HepG2 (cell line): ENCODE results near the gene ALG11. TPM values are rescaled to one million over a fixed set of nuclear protein-coding genes. Genes with fewer than 3 reads are reported as not detected.

Source experiments
- ATAC-seq: fragments of 200-7000 bp; cut with Tn5 transposase; 3 replicates; pipeline ENCODE4 v1.9.1; 2020; ENCODE audit warnings: mild to moderate bottlenecking, moderate library complexity
- BruUV-seq: library from RNA; stranded (reverse); fragments of 400-500 nt; replicated peaks from 2 replicates; lab custom pipeline; 2021; lab: Mats Ljungman, UMichigan
- CTCF ChIA-PET: fragments of 300-600 bp; formaldehyde crosslinking; extraction: SDS; loops from one replicate; lab custom pipeline; 2021; ENCODE audit warnings: low total read pairs, inconsistent platforms, low intra/inter-chr PET ratio; lab: Yijun Ruan, JAX
- POLR2A ChIA-PET: fragments of 350-600 bp; sonication (Branson Sonifier 250); formaldehyde crosslinking; loops from one replicate; lab custom pipeline; 2020; ENCODE audit warnings: antibody characterized with exemption, inconsistent platforms; lab: Yijun Ruan, JAX
- DNase-seq: peaks from one replicate; pipeline ENCODE4 v3.0.0-alpha.2; 2015; ENCODE audit warnings: low spot score
- FAIRE-seq: peaks from 3 replicates; lab custom pipeline; 2011; peaks lifted over from hg19 to GRCh38; lab: Jason Lieb, UNC
- H2AFZ ChIP-seq: one replicate; pipeline ENCODE4 v1.6.1; 2011; ENCODE audit warnings: low read length, inconsistent platforms
- H3K27ac ChIP-seq: fragments of 300-600 bp; 3 replicates; pipeline ENCODE4 v1.8.0; 2011; ENCODE audit warnings: mixed run types, mild to moderate bottlenecking, mixed read lengths, low read length, inconsistent platforms; ENCODE audit not compliant: insufficient read depth; ENCODE audit errors: extremely low read length
- H3K27me3 ChIP-seq, 2 experiments: fragments of 200-600 bp in 1 of 2; 2 replicates in 1 of 2; 3 replicates in 1 of 2; pipeline versions ENCODE4 v1.6.0 to v1.8.0; 2011; ENCODE audit warnings: low read length in 2 of 2, mild to moderate bottlenecking in 2 of 2, moderate library complexity in 2 of 2, inconsistent platforms in 1 of 2; ENCODE audit not compliant: insufficient read depth in 2 of 2, control insufficient read depth in 1 of 2
- H3K36me3 ChIP-seq, 2 experiments: fragments of 200-600 bp in 1 of 2; replicated peaks in 1 of 2; 2 replicates in 1 of 2; 3 replicates in 1 of 2; pipeline versions ENCODE4 v1.5.1 to v1.8.0; 2011; ENCODE audit warnings: low read length in 2 of 2, inconsistent platforms in 1 of 2; ENCODE audit not compliant: insufficient read depth in 2 of 2, control insufficient read depth in 1 of 2
- H3K4me1 ChIP-seq: 2 replicates; pipeline ENCODE4 v1.5.1; 2012; ENCODE audit warnings: low read length, inconsistent platforms; ENCODE audit not compliant: insufficient read depth
- H3K4me2 ChIP-seq: 2 replicates; pipeline ENCODE4 v1.6.0; 2011; ENCODE audit warnings: low read depth, low read length, inconsistent platforms
- H3K4me3 ChIP-seq, 3 experiments: fragments of 200-600 bp in 1 of 3; sonication (generic), shearing (Covaris generic) in 1 of 3; replicated peaks in 1 of 3; 2 replicates each; pipeline ENCODE4 v1.5.1; 2011 to 2016; ENCODE audit warnings: low read length in 3 of 3, inconsistent platforms in 2 of 3, low read depth in 2 of 3, mild to moderate bottlenecking in 2 of 3, control low read depth in 1 of 3, mixed read lengths in 1 of 3; ENCODE audit not compliant: insufficient read depth in 1 of 3
- H3K79me2 ChIP-seq: one replicate; pipeline ENCODE4 v1.6.1; 2011; ENCODE audit warnings: low read length, inconsistent platforms; ENCODE audit not compliant: insufficient read depth
- H3K9ac ChIP-seq: 2 replicates; pipeline ENCODE4 v1.6.0; 2011; ENCODE audit warnings: mild to moderate bottlenecking, low read depth, low read length, inconsistent platforms; ENCODE audit not compliant: insufficient read depth
- H3K9me3 ChIP-seq: 2 replicates; pipeline ENCODE4 v1.5.1; 2012; ENCODE audit warnings: mild to moderate bottlenecking, low read length
- H4K20me1 ChIP-seq: 2 replicates; pipeline ENCODE4 v1.6.0; 2011; ENCODE audit warnings: inconsistent platforms, mild to moderate bottlenecking, low read length, moderate library complexity; ENCODE audit not compliant: insufficient read depth
- BRCA1 ChIP-seq: sonication (generic); formaldehyde crosslinking; IDR thresholded peaks from 2 replicates; pipeline ENCODE4 v1.4.0; 2020; ENCODE audit warnings: missing genetic modification reagents
- ELF1 ChIP-seq: sonication (generic); formaldehyde crosslinking; IDR thresholded peaks from 2 replicates; pipeline ENCODE4 v1.4.0; 2020; ENCODE audit warnings: missing genetic modification reagents
- GABPA ChIP-seq, 2 experiments: IDR thresholded peaks; 2 replicates each; pipeline ENCODE4 v1.6.1; 2011 to 2016; ENCODE audit warnings: low read depth in 2 of 2, low read length in 1 of 2, missing biosample characterization in 1 of 2, missing genetic modification characterization in 1 of 2
- NFKBIZ ChIP-seq: IDR thresholded peaks from 2 replicates; pipeline ENCODE4 v1.6.1; 2018; ENCODE audit warnings: missing genetic modification reagents, missing compliant biosample characterization
- NR2F1 ChIP-seq, 2 experiments: fragments of 450-650 bp in 1 of 2; formaldehyde crosslinking in 1 of 2; IDR thresholded peaks; 2 replicates each; pipeline versions ENCODE4 v1.5.0 to v1.6.1; 2016 to 2020; ENCODE audit warnings: mild to moderate bottlenecking in 1 of 2, missing compliant biosample characterization in 1 of 2, missing genetic modification reagents in 1 of 2, moderate library complexity in 1 of 2
- RARG ChIP-seq: sonication (generic); formaldehyde crosslinking; IDR thresholded peaks from 2 replicates; pipeline ENCODE4 v1.4.0; 2020; ENCODE audit warnings: low read depth, mild to moderate bottlenecking, missing genetic modification reagents
- SP140L ChIP-seq: sonication (generic); formaldehyde crosslinking; IDR thresholded peaks from 2 replicates; pipeline ENCODE4 v1.4.0; 2020; ENCODE audit warnings: missing genetic modification reagents, borderline replicate concordance
- ZNF350 ChIP-seq: sonication (generic); formaldehyde crosslinking; IDR thresholded peaks from 2 replicates; pipeline ENCODE4 v1.4.0; 2020; ENCODE audit warnings: mild to moderate bottlenecking, low read depth, missing genetic modification reagents, borderline replicate concordance
- ZNF432 ChIP-seq: sonication (generic); formaldehyde crosslinking; IDR thresholded peaks from 2 replicates; pipeline ENCODE4 v1.5.0; 2020; ENCODE audit warnings: missing genetic modification reagents, mild to moderate bottlenecking, borderline replicate concordance
- ZNF766 ChIP-seq: sonication (generic); formaldehyde crosslinking; IDR thresholded peaks from 2 replicates; pipeline ENCODE4 v1.5.0; 2020; ENCODE audit warnings: missing genetic modification reagents, borderline replicate concordance
- WGBS: methylation state at CpG from one replicate; pipeline ENCODE4 v1.1.6; 2017; ENCODE audit warnings: low lambda C conversion rate; 5-methylcytosine and 5-hydroxymethylcytosine counted together
- in situ Hi-C: cut with HindIII; loops from 2 replicates; pipeline ENCODE4 v1.10.0; 2017; ENCODE audit warnings: low pct_unique_long_range_greater_than_20kb; ENCODE audit not compliant: extremely low pct_ligation_motif_present
- intact Hi-C: fragments of 100-400 bp; cut with micrococcal nuclease; formaldehyde crosslinking; loops from one replicate; pipeline ENCODE4 v1.10.0; 2022; ENCODE audit not compliant: unreplicated experiment
- polyA plus RNA-seq, 8 experiments: library from polyadenylated mRNA; depleted of rRNA in 3 of 8; stranded (reverse) in 7 of 8; unstranded in 1 of 8; fragments of >200 nt; fragmentation: Illumina TruSeq in 4 of 8; extraction: Trizol in 4 of 8; gene quantifications; 2 replicates each; pipeline versions ENCODE4 v1.2.1 to v1.2.3, GENCODE V29; 2011 to 2016; ENCODE audit warnings: low read depth in 4 of 8, missing spikeins in 1 of 8, mixed read lengths in 1 of 8; ENCODE audit not compliant: insufficient read depth in 1 of 8
- total RNA-seq, 5 experiments: library from RNA; depleted of rRNA; stranded (reverse); fragments of >200 nt; fragmentation: Illumina TruSeq; extraction: Trizol; gene quantifications; 2 replicates each; pipeline ENCODE4 v1.2.3, GENCODE V29; 2016; ENCODE audit warnings: low read depth in 1 of 5
- TF ChIP-seq, protein P1 (sequence below): sonication (generic); formaldehyde crosslinking; IDR thresholded peaks from 2 replicates; pipeline ENCODE4 v1.4.0; 2020; ENCODE audit warnings: missing genetic modification reagents
- TF ChIP-seq, protein P2 (sequence below): fragments of 450-650 bp; IDR thresholded peaks from 2 replicates; pipeline ENCODE4 v1.6.1; 2016
- TF ChIP-seq, protein P3 (sequence below): IDR thresholded peaks from 2 replicates; pipeline ENCODE4 v1.6.1; 2018; ENCODE audit warnings: missing genetic modification reagents, mild to moderate bottlenecking, missing compliant biosample characterization
- TF ChIP-seq, protein P4 (sequence below): sonication (generic); formaldehyde crosslinking; IDR thresholded peaks from 2 replicates; pipeline ENCODE4 v1.4.0; 2020; ENCODE audit warnings: missing genetic modification reagents

ALG11 gene
- total and polyA plus RNA-seq, 2 of the 13 experiments (the other 11 are each of a cell fraction or from before 2014, with no cell fraction given) = 14.7 to 27.9 TPM

DNA sequence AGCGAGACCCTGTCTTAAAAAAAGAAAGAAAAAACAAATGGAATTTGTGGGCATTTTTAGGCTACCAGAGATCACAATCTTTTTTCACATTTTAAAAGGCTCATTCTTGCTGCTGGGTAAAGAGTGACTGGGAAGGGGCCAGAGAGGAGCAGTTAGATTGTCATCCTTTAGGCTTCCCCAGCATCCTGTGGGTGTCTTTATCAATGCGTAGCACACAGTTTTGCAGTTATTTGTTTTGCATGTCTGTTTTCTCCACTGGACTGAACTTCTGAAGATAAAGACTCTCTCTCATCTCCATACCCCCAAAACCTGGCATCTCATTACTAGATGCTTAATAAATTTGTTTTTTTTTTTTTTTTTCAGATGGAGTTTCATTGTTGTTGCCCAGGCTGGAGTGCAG, 10.2 kb downstream of the ALG11 start:
- CTCF ChIA-PET = no interaction called here
- no peaks in the 10 kb centered on the region for H3K9me3 ChIP-seq
- 98% methylated on average over 2 of the region's 2 CpGs for WGBS
- no peak for ATAC-seq
- TF ChIP-seq, protein P1, sequence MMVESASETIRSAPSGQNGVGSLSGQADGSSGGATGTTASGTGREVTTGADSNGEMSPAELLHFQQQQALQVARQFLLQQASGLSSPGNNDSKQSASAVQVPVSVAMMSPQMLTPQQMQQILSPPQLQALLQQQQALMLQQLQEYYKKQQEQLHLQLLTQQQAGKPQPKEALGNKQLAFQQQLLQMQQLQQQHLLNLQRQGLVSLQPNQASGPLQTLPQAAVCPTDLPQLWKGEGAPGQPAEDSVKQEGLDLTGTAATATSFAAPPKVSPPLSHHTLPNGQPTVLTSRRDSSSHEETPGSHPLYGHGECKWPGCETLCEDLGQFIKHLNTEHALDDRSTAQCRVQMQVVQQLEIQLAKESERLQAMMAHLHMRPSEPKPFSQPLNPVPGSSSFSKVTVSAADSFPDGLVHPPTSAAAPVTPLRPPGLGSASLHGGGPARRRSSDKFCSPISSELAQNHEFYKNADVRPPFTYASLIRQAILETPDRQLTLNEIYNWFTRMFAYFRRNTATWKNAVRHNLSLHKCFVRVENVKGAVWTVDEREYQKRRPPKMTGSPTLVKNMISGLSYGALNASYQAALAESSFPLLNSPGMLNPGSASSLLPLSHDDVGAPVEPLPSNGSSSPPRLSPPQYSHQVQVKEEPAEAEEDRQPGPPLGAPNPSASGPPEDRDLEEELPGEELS (CRISPR knock-in tag) = no peak
- TF ChIP-seq RARG (CRISPR knock-in tag) = no peak
- no peak for TF ChIP-seq ELF1 (CRISPR knock-in tag)
- TF ChIP-seq ZNF350 (CRISPR knock-in tag) = no peak
- TF ChIP-seq NR2F1 (CRISPR knock-in tag; IDR thresholded peaks at IDR 0.05) = no peak
- no peak for TF ChIP-seq ZNF766 (CRISPR knock-in tag)
- no peak for TF ChIP-seq ZNF432 (CRISPR knock-in tag)
- no peak for TF ChIP-seq BRCA1 (CRISPR knock-in tag)
- no peak for TF ChIP-seq SP140L (CRISPR knock-in tag)
- TF ChIP-seq, protein P2, sequence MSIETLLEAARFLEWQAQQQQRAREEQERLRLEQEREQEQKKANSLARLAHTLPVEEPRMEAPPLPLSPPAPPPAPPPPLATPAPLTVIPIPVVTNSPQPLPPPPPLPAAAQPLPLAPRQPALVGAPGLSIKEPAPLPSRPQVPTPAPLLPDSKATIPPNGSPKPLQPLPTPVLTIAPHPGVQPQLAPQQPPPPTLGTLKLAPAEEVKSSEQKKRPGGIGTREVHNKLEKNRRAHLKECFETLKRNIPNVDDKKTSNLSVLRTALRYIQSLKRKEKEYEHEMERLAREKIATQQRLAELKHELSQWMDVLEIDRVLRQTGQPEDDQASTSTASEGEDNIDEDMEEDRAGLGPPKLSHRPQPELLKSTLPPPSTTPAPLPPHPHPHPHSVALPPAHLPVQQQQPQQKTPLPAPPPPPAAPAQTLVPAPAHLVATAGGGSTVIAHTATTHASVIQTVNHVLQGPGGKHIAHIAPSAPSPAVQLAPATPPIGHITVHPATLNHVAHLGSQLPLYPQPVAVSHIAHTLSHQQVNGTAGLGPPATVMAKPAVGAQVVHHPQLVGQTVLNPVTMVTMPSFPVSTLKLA = no peak
- no peak for TF ChIP-seq GABPA (IDR thresholded peaks at IDR 0.05; ENCODE audit: low read depth, low read length)
- TF ChIP-seq GABPA (CRISPR knock-in tag; IDR thresholded peaks at IDR 0.05; ENCODE audit: low read depth) = no peak
- TF ChIP-seq, protein P3, sequence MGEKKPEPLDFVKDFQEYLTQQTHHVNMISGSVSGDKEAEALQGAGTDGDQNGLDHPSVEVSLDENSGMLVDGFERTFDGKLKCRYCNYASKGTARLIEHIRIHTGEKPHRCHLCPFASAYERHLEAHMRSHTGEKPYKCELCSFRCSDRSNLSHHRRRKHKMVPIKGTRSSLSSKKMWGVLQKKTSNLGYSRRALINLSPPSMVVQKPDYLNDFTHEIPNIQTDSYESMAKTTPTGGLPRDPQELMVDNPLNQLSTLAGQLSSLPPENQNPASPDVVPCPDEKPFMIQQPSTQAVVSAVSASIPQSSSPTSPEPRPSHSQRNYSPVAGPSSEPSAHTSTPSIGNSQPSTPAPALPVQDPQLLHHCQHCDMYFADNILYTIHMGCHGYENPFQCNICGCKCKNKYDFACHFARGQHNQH = no peak
- no peak for TF ChIP-seq NFKBIZ (CRISPR knock-in tag)
- TF ChIP-seq, protein P4, sequence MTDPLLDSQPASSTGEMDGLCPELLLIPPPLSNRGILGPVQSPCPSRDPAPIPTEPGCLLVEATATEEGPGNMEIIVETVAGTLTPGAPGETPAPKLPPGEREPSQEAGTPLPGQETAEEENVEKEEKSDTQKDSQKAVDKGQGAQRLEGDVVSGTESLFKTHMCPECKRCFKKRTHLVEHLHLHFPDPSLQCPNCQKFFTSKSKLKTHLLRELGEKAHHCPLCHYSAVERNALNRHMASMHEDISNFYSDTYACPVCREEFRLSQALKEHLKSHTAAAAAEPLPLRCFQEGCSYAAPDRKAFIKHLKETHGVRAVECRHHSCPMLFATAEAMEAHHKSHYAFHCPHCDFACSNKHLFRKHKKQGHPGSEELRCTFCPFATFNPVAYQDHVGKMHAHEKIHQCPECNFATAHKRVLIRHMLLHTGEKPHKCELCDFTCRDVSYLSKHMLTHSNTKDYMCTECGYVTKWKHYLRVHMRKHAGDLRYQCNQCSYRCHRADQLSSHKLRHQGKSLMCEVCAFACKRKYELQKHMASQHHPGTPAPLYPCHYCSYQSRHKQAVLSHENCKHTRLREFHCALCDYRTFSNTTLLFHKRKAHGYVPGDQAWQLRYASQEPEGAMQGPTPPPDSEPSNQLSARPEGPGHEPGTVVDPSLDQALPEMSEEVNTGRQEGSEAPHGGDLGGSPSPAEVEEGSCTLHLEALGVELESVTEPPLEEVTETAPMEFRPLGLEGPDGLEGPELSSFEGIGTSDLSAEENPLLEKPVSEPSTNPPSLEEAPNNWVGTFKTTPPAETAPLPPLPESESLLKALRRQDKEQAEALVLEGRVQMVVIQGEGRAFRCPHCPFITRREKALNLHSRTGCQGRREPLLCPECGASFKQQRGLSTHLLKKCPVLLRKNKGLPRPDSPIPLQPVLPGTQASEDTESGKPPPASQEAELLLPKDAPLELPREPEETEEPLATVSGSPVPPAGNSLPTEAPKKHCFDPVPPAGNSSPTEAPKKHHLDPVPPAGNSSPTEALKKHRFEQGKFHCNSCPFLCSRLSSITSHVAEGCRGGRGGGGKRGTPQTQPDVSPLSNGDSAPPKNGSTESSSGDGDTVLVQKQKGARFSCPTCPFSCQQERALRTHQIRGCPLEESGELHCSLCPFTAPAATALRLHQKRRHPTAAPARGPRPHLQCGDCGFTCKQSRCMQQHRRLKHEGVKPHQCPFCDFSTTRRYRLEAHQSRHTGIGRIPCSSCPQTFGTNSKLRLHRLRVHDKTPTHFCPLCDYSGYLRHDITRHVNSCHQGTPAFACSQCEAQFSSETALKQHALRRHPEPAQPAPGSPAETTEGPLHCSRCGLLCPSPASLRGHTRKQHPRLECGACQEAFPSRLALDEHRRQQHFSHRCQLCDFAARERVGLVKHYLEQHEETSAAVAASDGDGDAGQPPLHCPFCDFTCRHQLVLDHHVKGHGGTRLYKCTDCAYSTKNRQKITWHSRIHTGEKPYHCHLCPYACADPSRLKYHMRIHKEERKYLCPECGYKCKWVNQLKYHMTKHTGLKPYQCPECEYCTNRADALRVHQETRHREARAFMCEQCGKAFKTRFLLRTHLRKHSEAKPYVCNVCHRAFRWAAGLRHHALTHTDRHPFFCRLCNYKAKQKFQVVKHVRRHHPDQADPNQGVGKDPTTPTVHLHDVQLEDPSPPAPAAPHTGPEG (CRISPR knock-in tag) = no peak
- TF ChIP-seq, all 625 proteins: peak for 0
- H3K79me2 ChIP-seq = peaks cover 16% of the 10 kb centered on the region
- no peak overlapping the region for H3K4me3 ChIP-seq
- no peak overlapping the region for H3K27ac ChIP-seq
- in situ Hi-C loops (loop anchor here (25.0 kb wide), 1 partner anchor 440 kb away; the partner anchor contains the start of genes CKAP2 and VPS36), intact Hi-C loops (no loop called here)
- POLR2A ChIA-PET = no interaction called here
- no peak overlapping the region for H3K9ac ChIP-seq
- peaks cover 7 to 35% of the 10 kb centered on the region in 2 experiments for H3K36me3 ChIP-seq
- H3K27me3 ChIP-seq = no peaks in the 10 kb centered on the region
- FAIRE-seq = no peak
- H3K4me1 ChIP-seq = peaks cover 37% of the 10 kb centered on the region
- H2AFZ ChIP-seq = no peak overlapping the region
- BruUV-seq = no TSS peak
- H4K20me1 ChIP-seq = 0 out of 2 replicates have a peak, but pooled peaks cover 5% of the 10 kb centered on the region
- DNase-seq = no peak
- H3K4me2 ChIP-seq = no peak overlapping the region
